Epithelial cell of prostate (primary cell): ENCODE data around the gene KLHL29.

Experiments used
- DNase-seq: peaks from one replicate; pipeline ENCODE4 v3.0.0-alpha.2; 2011; ENCODE audit warnings: low read depth, low spot score
- H3K27ac ChIP-seq: fragments of 450-650 bp; 2 replicates; pipeline ENCODE4 v1.5.1; 2017; ENCODE audit warnings: mild to moderate bottlenecking

Gene KLHL29

GRCh38 chr2:23632831-23633395, 247.9 kb downstream of the KLHL29 start:
- DNase-seq = no peak
- no peak overlapping the region for H3K27ac ChIP-seq

- DNase-seq = no peak
- no peak overlapping the region for H3K27ac ChIP-seq
Measured at GRCh38 chr2:23633966-23634365, 249.0 kb downstream of the KLHL29 start.

GRCh38 chr2:23635442-23636340, 250.7 kb downstream of the KLHL29 start:
- no peak overlapping the region for H3K27ac ChIP-seq
- DNase-seq = no peak

- no peak overlapping the region for H3K27ac ChIP-seq
- DNase-seq = no peak
Measured at GRCh38 chr2:23636426-23636825, 251.4 kb downstream of the KLHL29 start.

GRCh38 chr2:23637011-23637778, 252.2 kb downstream of the KLHL29 start:
- DNase-seq = no peak

GRCh38 chr2:23639406-23639982, 254.5 kb downstream of the KLHL29 start:
- H3K27ac ChIP-seq = no peak overlapping the region
- DNase-seq = no peak

More at GRCh38 chr2:23637011-23637778, 252.2 kb downstream of the KLHL29 start:
- H3K27ac ChIP-seq = no peak overlapping the region

GRCh38 chr2:23640711-23641110, 255.7 kb downstream of the KLHL29 start:
- H3K27ac ChIP-seq = no peak overlapping the region
- DNase-seq = no peak

GRCh38 chr2:23642516-23642915, 257.5 kb downstream of the KLHL29 start:
- DNase-seq = no peak
- no peak overlapping the region for H3K27ac ChIP-seq

GRCh38 chr2:23645230-23645808, 260.3 kb downstream of the KLHL29 start:
- DNase-seq = no peak
- H3K27ac ChIP-seq = no peak overlapping the region

GRCh38 chr2:23647563-23647962, 262.6 kb downstream of the KLHL29 start:
- no peak for DNase-seq
- H3K27ac ChIP-seq = no peak overlapping the region

- no peak overlapping the region for H3K27ac ChIP-seq
- DNase-seq = no peak
Measured at GRCh38 chr2:23649303-23649702, 264.3 kb downstream of the KLHL29 start.

GRCh38 chr2:23649819-23650218, 264.8 kb downstream of the KLHL29 start:
- DNase-seq = no peak

GRCh38 chr2:23651187-23652080, 266.5 kb downstream of the KLHL29 start:
- peak; percentile 55 for DNase-seq
- H3K27ac ChIP-seq = peak overlapping the region; percentile 55

More at GRCh38 chr2:23649819-23650218, 264.8 kb downstream of the KLHL29 start:
- no peak overlapping the region for H3K27ac ChIP-seq

- DNase-seq = no peak
- no peak overlapping the region for H3K27ac ChIP-seq
Measured at GRCh38 chr2:23653326-23653725, 268.3 kb downstream of the KLHL29 start.

- peak overlapping the region; percentile 22 for H3K27ac ChIP-seq
- DNase-seq = peak; percentile 46
Measured at GRCh38 chr2:23654756-23655155, 269.8 kb downstream of the KLHL29 start.

GRCh38 chr2:23655934-23656596, 271.1 kb downstream of the KLHL29 start:
- no peak overlapping the region for H3K27ac ChIP-seq
- DNase-seq = no peak

- H3K27ac ChIP-seq = no peak overlapping the region
- no peak for DNase-seq
Measured at GRCh38 chr2:23656597-23656973, 271.6 kb downstream of the KLHL29 start.

GRCh38 chr2:23657371-23657770, 272.4 kb downstream of the KLHL29 start:
- DNase-seq = no peak
- no peak overlapping the region for H3K27ac ChIP-seq

- DNase-seq = no peak
- H3K27ac ChIP-seq = no peak overlapping the region
Measured at GRCh38 chr2:23657934-23658333, 273.0 kb downstream of the KLHL29 start.
